ENCODE results near the gene CDH8. TPM values are rescaled to one million over a fixed set of nuclear protein-coding genes. Genes with fewer than 3 reads are reported as not detected.

CDH8 gene
- total RNA-seq, 1 experiment from 2014 or later, result not detected

DNA sequence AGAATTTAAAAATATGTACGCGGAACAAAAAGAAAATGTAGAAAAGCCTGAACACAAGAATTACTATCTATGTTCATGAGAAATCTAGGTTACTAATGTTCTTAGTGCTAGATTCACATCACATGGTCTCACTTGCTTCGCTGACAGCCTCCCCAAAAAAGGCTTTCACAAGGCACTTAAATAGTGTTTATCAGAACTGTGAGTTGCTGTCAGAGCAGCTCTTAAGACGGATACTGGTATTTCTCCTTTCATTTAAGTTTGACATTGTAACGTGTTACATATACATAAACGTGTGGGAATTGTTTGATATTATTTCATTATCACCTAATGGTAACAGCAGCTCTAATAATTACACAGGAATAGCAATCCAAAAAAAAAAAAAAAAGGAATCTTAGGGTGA is 150.9 kb downstream of the CDH8 start:
- H3K4me3 Mint-ChIP-seq (ENCODE audit: low read depth, unreplicated experiment), result no peak overlapping the region
- no peaks in the 10 kb centered on the region for H3K36me3 Mint-ChIP-seq (ENCODE audit: insufficient read depth, unreplicated experiment)
- no TSS peak for BruUV-seq (replicated peaks)
- H3K27ac Mint-ChIP-seq (ENCODE audit: unreplicated experiment), result no peak overlapping the region
- peaks cover 15% of the 10 kb centered on the region for H3K9me3 Mint-ChIP-seq (ENCODE audit: low read depth, unreplicated experiment)
- intact Hi-C loops (cut with micrococcal nuclease; ENCODE audit: unreplicated experiment), result no loop called here
- CTCF ChIA-PET, result no interaction called here
- H3K27me3 Mint-ChIP-seq (ENCODE audit: unreplicated experiment), result no peaks in the 10 kb centered on the region
- DNase-seq, result no peak
- H3K4me1 Mint-ChIP-seq (ENCODE audit: low read depth, unreplicated experiment), result no peaks in the 10 kb centered on the region
- TF ChIP-seq, protein P1, sequence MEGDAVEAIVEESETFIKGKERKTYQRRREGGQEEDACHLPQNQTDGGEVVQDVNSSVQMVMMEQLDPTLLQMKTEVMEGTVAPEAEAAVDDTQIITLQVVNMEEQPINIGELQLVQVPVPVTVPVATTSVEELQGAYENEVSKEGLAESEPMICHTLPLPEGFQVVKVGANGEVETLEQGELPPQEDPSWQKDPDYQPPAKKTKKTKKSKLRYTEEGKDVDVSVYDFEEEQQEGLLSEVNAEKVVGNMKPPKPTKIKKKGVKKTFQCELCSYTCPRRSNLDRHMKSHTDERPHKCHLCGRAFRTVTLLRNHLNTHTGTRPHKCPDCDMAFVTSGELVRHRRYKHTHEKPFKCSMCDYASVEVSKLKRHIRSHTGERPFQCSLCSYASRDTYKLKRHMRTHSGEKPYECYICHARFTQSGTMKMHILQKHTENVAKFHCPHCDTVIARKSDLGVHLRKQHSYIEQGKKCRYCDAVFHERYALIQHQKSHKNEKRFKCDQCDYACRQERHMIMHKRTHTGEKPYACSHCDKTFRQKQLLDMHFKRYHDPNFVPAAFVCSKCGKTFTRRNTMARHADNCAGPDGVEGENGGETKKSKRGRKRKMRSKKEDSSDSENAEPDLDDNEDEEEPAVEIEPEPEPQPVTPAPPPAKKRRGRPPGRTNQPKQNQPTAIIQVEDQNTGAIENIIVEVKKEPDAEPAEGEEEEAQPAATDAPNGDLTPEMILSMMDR (IDR thresholded peaks at IDR 0.05; ENCODE audit: unreplicated experiment), result no peak

DNA sequence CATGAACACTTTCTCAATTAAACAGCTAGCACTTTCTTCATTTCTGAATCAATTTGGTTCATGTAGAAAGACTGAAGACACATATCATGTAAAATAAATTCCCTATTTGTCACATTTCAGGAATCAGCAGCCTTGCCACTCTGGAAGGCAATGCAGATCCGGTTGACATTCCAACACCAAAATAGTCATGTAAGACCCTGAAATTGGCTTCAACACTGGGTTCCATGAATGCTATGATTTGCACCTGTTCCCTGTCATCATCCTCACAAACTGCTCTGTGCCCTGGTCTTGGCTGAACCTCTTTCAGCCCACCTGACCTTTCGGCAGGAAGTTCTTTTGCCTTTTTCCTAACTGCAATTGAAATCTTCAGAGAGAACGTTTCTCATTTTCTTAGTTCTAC is 156.9 kb downstream of the CDH8 start:
- no TSS peak for BruUV-seq (replicated peaks)
- Mint-ChIP-seq H3K36me3 (ENCODE audit: insufficient read depth, unreplicated experiment) (no peaks in the 10 kb centered on the region), H3K27ac (ENCODE audit: unreplicated experiment) (no peak overlapping the region), H3K4me3 (ENCODE audit: low read depth, unreplicated experiment) (no peak overlapping the region), H3K4me1 (ENCODE audit: low read depth, unreplicated experiment) (no peaks in the 10 kb centered on the region), H3K27me3 (ENCODE audit: unreplicated experiment) (no peaks in the 10 kb centered on the region), H3K9me3 (ENCODE audit: low read depth, unreplicated experiment) (peaks cover 11% of the 10 kb centered on the region)
- no peak for DNase-seq
- CTCF ChIA-PET, result no interaction called here
- TF ChIP-seq, protein P1 (IDR thresholded peaks at IDR 0.05; ENCODE audit: unreplicated experiment), result no peak
- intact Hi-C loops (cut with micrococcal nuclease; ENCODE audit: unreplicated experiment), result no loop called here

DNA sequence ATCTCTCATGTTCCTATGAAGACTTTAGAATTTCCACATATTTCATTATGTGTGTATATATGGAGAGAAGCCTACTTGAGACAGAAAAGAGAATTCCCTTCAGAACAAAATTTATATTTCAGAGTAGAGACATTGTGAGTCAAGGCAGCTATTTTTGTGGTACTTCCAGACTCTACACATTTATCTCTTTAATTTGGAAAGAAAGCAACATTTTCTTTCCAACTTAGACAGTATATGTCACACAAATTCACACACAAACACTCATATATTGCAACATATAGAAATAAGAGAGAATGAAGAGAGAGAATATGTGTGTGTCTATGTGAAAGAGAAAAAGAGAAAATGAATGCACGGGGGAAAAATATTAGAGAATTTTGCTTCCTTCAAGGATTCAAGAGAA is 158.8 kb downstream of the CDH8 start:
- peaks cover 11% of the 10 kb centered on the region for H3K9me3 Mint-ChIP-seq (ENCODE audit: low read depth, unreplicated experiment)
- no peak for DNase-seq
- H3K4me3 Mint-ChIP-seq (ENCODE audit: low read depth, unreplicated experiment), result no peak overlapping the region
- intact Hi-C loops (cut with micrococcal nuclease; ENCODE audit: unreplicated experiment), result no loop called here
- no peaks in the 10 kb centered on the region for H3K36me3 Mint-ChIP-seq (ENCODE audit: insufficient read depth, unreplicated experiment)
- no peak overlapping the region for H3K27ac Mint-ChIP-seq (ENCODE audit: unreplicated experiment)
- no peaks in the 10 kb centered on the region for H3K27me3 Mint-ChIP-seq (ENCODE audit: unreplicated experiment)
- TF ChIP-seq, protein P1 (IDR thresholded peaks at IDR 0.05; ENCODE audit: unreplicated experiment), result no peak
- BruUV-seq (replicated peaks), result no TSS peak
- no peaks in the 10 kb centered on the region for H3K4me1 Mint-ChIP-seq (ENCODE audit: low read depth, unreplicated experiment)
- CTCF ChIA-PET, result no interaction called here

DNA sequence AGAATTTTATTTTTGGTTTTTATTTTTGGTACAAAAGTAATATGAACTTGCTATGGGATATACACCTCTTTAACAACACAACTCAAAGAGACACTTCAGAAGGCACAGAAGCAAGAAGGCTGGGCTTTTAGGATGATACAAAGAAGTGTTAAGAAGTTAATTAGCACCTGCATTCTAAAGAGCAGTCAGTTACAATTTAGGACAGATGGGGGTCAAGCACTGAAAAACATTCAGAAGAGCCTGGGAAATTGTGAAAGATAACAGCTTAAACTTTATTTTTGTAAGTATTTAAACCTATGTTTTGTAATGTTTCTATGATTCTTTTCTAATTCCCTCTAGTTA is 163.5 kb downstream of the CDH8 start:
- intact Hi-C loops (cut with micrococcal nuclease; ENCODE audit: unreplicated experiment), result no loop called here
- Mint-ChIP-seq H3K4me3 (ENCODE audit: low read depth, unreplicated experiment) (no peak overlapping the region), H3K36me3 (ENCODE audit: insufficient read depth, unreplicated experiment) (no peaks in the 10 kb centered on the region), H3K27ac (ENCODE audit: unreplicated experiment) (no peak overlapping the region), H3K9me3 (ENCODE audit: low read depth, unreplicated experiment) (peaks cover 10% of the 10 kb centered on the region), H3K4me1 (ENCODE audit: low read depth, unreplicated experiment) (no peaks in the 10 kb centered on the region), H3K27me3 (ENCODE audit: unreplicated experiment) (no peaks in the 10 kb centered on the region)
- CTCF ChIA-PET, result no interaction called here
- no TSS peak for BruUV-seq (replicated peaks)
- no peak for DNase-seq
- TF ChIP-seq, protein P1 (IDR thresholded peaks at IDR 0.05; ENCODE audit: unreplicated experiment), result no peak

Data from Calu3 (cell line).